Activated CD8-positive, alpha-beta memory T cell treated with anti-CD3 and anti-CD28 coated beads for 48 hours (primary cell): Measurements from ENCODE around the gene PI4KA.
A peak's percentile ranks its signal among the peaks of the same experiment; 100 is the strongest.

Experiments used
- DNase-seq, 3 experiments: peaks; one replicate each; pipeline ENCODE4 v3.0.0-alpha.2; 2020; ENCODE audit warnings: low read depth in 2 of 3, low spot score in 2 of 3

Gene PI4KA

GRCh38 chr22:20818471-20818870 is 40.1 kb downstream of the PI4KA start:
- DNase-seq: no peak

- no peak for DNase-seq
These were observed 42.1 kb downstream of the PI4KA start for GRCh38 chr22:20816559-20816958.

- no peak for DNase-seq
These were observed 43.0 kb downstream of the PI4KA start for GRCh38 chr22:20815477-20816050.

GRCh38 chr22:20814221-20814808 is 44.3 kb downstream of the PI4KA start:
- no peak for DNase-seq

- no peak for DNase-seq
These were observed 45.6 kb downstream of the PI4KA start for GRCh38 chr22:20813056-20813455.

- no peak for DNase-seq
These were observed 46.5 kb downstream of the PI4KA start for GRCh38 chr22:20811971-20812660.

GRCh38 chr22:20811171-20811570 is 47.4 kb downstream of the PI4KA start:
- DNase-seq: no peak

GRCh38 chr22:20810645-20811044 is 48.0 kb downstream of the PI4KA start:
- peak in 1 of 3 experiments; percentile 4 for DNase-seq

- DNase-seq: no peak
These were observed 48.9 kb downstream of the PI4KA start for GRCh38 chr22:20809538-20810185.

- DNase-seq: no peak
These were observed 49.8 kb downstream of the PI4KA start for GRCh38 chr22:20808844-20809243.

- no peak for DNase-seq
These were observed 51.3 kb downstream of the PI4KA start for GRCh38 chr22:20807315-20807752.

- DNase-seq: no peak
These were observed 52.6 kb downstream of the PI4KA start for GRCh38 chr22:20805972-20806471.

- no peak for DNase-seq
These were observed 54.0 kb downstream of the PI4KA start for GRCh38 chr22:20804650-20805049.

GRCh38 chr22:20803696-20804324 is 54.8 kb downstream of the PI4KA start:
- no peak for DNase-seq

- no peak for DNase-seq
These were observed 55.6 kb downstream of the PI4KA start for GRCh38 chr22:20802922-20803553.

GRCh38 chr22:20802452-20802851 is 56.2 kb downstream of the PI4KA start:
- DNase-seq: no peak

- no peak for DNase-seq
These were observed 59.2 kb downstream of the PI4KA start for GRCh38 chr22:20799449-20799848.

- DNase-seq: no peak
These were observed 59.6 kb downstream of the PI4KA start for GRCh38 chr22:20798974-20799373.

- no peak for DNase-seq
These were observed 60.4 kb downstream of the PI4KA start for GRCh38 chr22:20798218-20798617.

- no peak for DNase-seq
These were observed 61.9 kb downstream of the PI4KA start for GRCh38 chr22:20796731-20797130.
